Fibroblast of peridontal ligament (primary cell): ENCODE data around the gene ZNF467.

Experiments used
- DNase-seq: peaks from one replicate; pipeline ENCODE4 v3.0.0-alpha.2; 2010; ENCODE audit errors: extremely low read depth

ZNF467 gene

GRCh38 chr7:149727899-149728476 lies 45.4 kb downstream of the ZNF467 start:
- DNase-seq, result no peak

GRCh38 chr7:149727053-149727898 lies 46.1 kb downstream of the ZNF467 start:
- no peak for DNase-seq

- no peak for DNase-seq
Measured at GRCh38 chr7:149725916-149726315, 47.5 kb downstream of the ZNF467 start.

- DNase-seq, result no peak
Measured at GRCh38 chr7:149725426-149725821, 48.0 kb downstream of the ZNF467 start.

GRCh38 chr7:149724661-149725425 lies 48.5 kb downstream of the ZNF467 start:
- DNase-seq, result no peak

GRCh38 chr7:149723795-149724495 lies 49.4 kb downstream of the ZNF467 start:
- no peak for DNase-seq

GRCh38 chr7:149723082-149723767 lies 50.2 kb downstream of the ZNF467 start:
- no peak for DNase-seq

- DNase-seq, result no peak
Measured at GRCh38 chr7:149722356-149722957, 50.9 kb downstream of the ZNF467 start.

- no peak for DNase-seq
Measured at GRCh38 chr7:149721084-149721601, 52.2 kb downstream of the ZNF467 start.

GRCh38 chr7:149720372-149721083 lies 52.9 kb downstream of the ZNF467 start:
- DNase-seq, result no peak

- no peak for DNase-seq
Measured at GRCh38 chr7:149719912-149720335, 53.5 kb downstream of the ZNF467 start.

GRCh38 chr7:149719050-149719899 lies 54.1 kb downstream of the ZNF467 start:
- DNase-seq, result peak; percentile 56

GRCh38 chr7:149718730-149719049 lies 54.7 kb downstream of the ZNF467 start:
- DNase-seq, result no peak

GRCh38 chr7:149717481-149717880 lies 55.9 kb downstream of the ZNF467 start:
- DNase-seq, result no peak

GRCh38 chr7:149716932-149717307 lies 56.5 kb downstream of the ZNF467 start:
- no peak for DNase-seq

- peak; percentile 33 for DNase-seq
Measured at GRCh38 chr7:149716007-149716931, 57.1 kb downstream of the ZNF467 start.

- no peak for DNase-seq
Measured at GRCh38 chr7:149715476-149715875, 57.9 kb downstream of the ZNF467 start.

- DNase-seq, result no peak
Measured at GRCh38 chr7:149714910-149715471, 58.4 kb downstream of the ZNF467 start.
